DLD1 (cell line): ENCODE results near the gene HSPA1L.
"Not testable (repeated sequence)": the region's sequence is repeated elsewhere in the genome, so short reads cannot be mapped to it uniquely, and the experiment has no call there.

Source experiments
- in situ Hi-C: cut with HindIII; loops from 2 replicates; pipeline ENCODE4 v1.10.0; 2017; ENCODE audit warnings: low sequenced_read_pairs

Gene HSPA1L

GRCh38 chr6:31815025-31815838 lies at the start of gene HSPA1L, which contains the start of gene HSPA1A:
TSS of gene HSPA1L (minus strand) at chr6:31815283. CDS start at chr6:31811972, 3,311 bp downstream.
TSS of gene HSPA1A (plus strand) at chr6:31815543. CDS start at chr6:31815757, 214 bp downstream.
- in situ Hi-C loops, result no loop called here

GRCh38 chr6:31864818-31865204 lies 49.7 kb upstream of the HSPA1L start:
- in situ Hi-C loops, result no loop called here

- in situ Hi-C loops, result not testable (repeated sequence)
Measured at GRCh38 chr6:31864123-31864562, 49.1 kb upstream of the HSPA1L start.

GRCh38 chr6:31862344-31863235 lies 47.5 kb upstream of the HSPA1L start, which contains the start of gene NEU1:
TSS of gene NEU1 (minus strand) at chr6:31862821. CDS start at chr6:31862776, 45 bp downstream.
- in situ Hi-C loops, result no loop called here

- in situ Hi-C loops, result no loop called here
Measured at GRCh38 chr6:31861919-31862343, 46.8 kb upstream of the HSPA1L start.

GRCh38 chr6:31861150-31861549 lies 46.1 kb upstream of the HSPA1L start:
- in situ Hi-C loops, result no loop called here

GRCh38 chr6:31860349-31860748 lies 45.3 kb upstream of the HSPA1L start:
- in situ Hi-C loops, result no loop called here

- in situ Hi-C loops, result no loop called here
Measured at GRCh38 chr6:31859923-31860322, 44.8 kb upstream of the HSPA1L start.

GRCh38 chr6:31858707-31859106 lies 43.6 kb upstream of the HSPA1L start:
- in situ Hi-C loops, result no loop called here

- in situ Hi-C loops, result not testable (repeated sequence)
Measured at GRCh38 chr6:31857774-31858173, 42.7 kb upstream of the HSPA1L start.

- in situ Hi-C loops, result not testable (repeated sequence)
Measured at GRCh38 chr6:31851980-31852718, 37.1 kb upstream of the HSPA1L start.

- in situ Hi-C loops, result no loop called here
Measured at GRCh38 chr6:31851485-31851832, 36.4 kb upstream of the HSPA1L start.

- in situ Hi-C loops, result no loop called here
Measured at GRCh38 chr6:31850765-31851484, 35.8 kb upstream of the HSPA1L start.

- in situ Hi-C loops, result no loop called here
Measured at GRCh38 chr6:31847276-31847978, 32.3 kb upstream of the HSPA1L start.

GRCh38 chr6:31844507-31844906 lies 29.4 kb upstream of the HSPA1L start:
- in situ Hi-C loops, result no loop called here

GRCh38 chr6:31842053-31842452 lies 27.0 kb upstream of the HSPA1L start:
- in situ Hi-C loops, result no loop called here

GRCh38 chr6:31839779-31840126 lies 24.7 kb upstream of the HSPA1L start:
- in situ Hi-C loops, result not testable (repeated sequence)

- in situ Hi-C loops, result no loop called here
Measured at GRCh38 chr6:31838968-31839367, 23.9 kb upstream of the HSPA1L start.

- in situ Hi-C loops, result not testable (repeated sequence)
Measured at GRCh38 chr6:31838114-31838553, 23.1 kb upstream of the HSPA1L start.
